ENCODE results near the gene S100A9. TPM values are rescaled to one million over a fixed set of nuclear protein-coding genes. Genes with fewer than 3 reads are reported as not detected.

S100A9 gene
- total RNA-seq, 2 donors from 2014 or later = not detected

DNA sequence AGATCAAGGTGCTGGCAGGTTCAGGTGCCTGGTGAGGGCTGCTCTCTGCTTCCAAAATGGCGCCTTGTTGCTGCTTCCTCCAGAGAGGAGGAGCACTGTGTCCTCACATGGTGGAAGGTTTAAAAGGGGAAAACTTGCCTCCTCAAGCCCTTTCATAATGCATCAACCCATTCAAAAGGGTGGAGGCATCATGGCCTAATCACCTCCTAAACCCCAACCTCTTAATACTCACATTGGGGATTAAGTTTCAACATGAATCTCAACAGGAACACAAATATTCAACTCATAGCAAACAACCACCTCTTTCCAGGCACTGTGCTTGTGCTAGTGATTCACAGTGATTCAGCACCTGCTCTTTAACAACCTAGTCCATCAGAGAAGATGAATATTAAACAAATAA lies 13.6 kb downstream of the S100A9 start:
- no peaks in the 10 kb centered on the region for H3K36me3 ChIP-seq (ENCODE audit: control insufficient read depth, insufficient read depth, low read length)
- no peaks in the 10 kb centered on the region for H3K4me1 Mint-ChIP-seq
- DNase-seq = peak; percentile 7
- WGBS, 2 experiments (ENCODE audit: insufficient coverage in 1 of 2, insufficient read length in 1 of 2) = 81% methylated on average over 1 of the region's 1 CpG; no CpG with 5 or more reads in 1 of the 2 experiments
- H3K4me3 Mint-ChIP-seq = no peak overlapping the region
- no peak overlapping the region for H3K27ac Mint-ChIP-seq
- H3K4me1 ChIP-seq (ENCODE audit: control insufficient read depth, insufficient read depth, low read length) = no peaks in the 10 kb centered on the region
- TF ChIP-seq, protein P1, sequence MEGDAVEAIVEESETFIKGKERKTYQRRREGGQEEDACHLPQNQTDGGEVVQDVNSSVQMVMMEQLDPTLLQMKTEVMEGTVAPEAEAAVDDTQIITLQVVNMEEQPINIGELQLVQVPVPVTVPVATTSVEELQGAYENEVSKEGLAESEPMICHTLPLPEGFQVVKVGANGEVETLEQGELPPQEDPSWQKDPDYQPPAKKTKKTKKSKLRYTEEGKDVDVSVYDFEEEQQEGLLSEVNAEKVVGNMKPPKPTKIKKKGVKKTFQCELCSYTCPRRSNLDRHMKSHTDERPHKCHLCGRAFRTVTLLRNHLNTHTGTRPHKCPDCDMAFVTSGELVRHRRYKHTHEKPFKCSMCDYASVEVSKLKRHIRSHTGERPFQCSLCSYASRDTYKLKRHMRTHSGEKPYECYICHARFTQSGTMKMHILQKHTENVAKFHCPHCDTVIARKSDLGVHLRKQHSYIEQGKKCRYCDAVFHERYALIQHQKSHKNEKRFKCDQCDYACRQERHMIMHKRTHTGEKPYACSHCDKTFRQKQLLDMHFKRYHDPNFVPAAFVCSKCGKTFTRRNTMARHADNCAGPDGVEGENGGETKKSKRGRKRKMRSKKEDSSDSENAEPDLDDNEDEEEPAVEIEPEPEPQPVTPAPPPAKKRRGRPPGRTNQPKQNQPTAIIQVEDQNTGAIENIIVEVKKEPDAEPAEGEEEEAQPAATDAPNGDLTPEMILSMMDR (conservative IDR thresholded peaks at IDR 0.05) = no peak
- H3K27me3 ChIP-seq (ENCODE audit: control insufficient read depth, insufficient read depth, low read length, poor library complexity, severe bottlenecking) = no peaks in the 10 kb centered on the region
- no peaks in the 10 kb centered on the region for H3K9me3 ChIP-seq (ENCODE audit: control insufficient read depth, low read length)
- H3K27ac ChIP-seq (ENCODE audit: low read depth, low read length) = no peak overlapping the region
- H3K4me3 ChIP-seq (ENCODE audit: low read length) = no peak overlapping the region
- H3K36me3 Mint-ChIP-seq (ENCODE audit: low read depth) = no peaks in the 10 kb centered on the region
- H3K9me3 Mint-ChIP-seq = no peaks in the 10 kb centered on the region
- H3K27me3 Mint-ChIP-seq (ENCODE audit: insufficient read depth) = peaks cover 7% of the 10 kb centered on the region
- H3K9ac ChIP-seq (ENCODE audit: extremely low read depth, low read length, poor library complexity, severe bottlenecking) = no peak overlapping the region

DNA sequence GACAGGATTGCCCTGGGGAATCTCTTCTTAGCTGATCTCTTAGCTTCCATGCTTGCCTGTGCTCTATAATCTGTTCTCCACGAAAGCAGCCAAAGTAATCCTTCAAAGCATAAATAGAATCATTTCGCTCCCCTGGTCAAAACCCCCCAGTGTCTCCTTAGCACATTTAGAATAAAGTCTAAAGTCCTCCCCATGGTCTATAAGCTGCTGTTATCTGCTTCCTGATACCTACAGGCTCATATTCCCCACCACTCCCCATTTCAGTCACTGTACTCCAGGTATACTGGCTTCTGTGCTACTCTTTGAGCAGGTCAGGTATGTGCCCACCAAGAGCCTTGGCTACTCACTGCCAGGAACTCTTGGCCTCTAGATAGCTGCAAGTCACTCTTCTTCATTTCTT lies 14.9 kb downstream of the S100A9 start:
- no peak overlapping the region for H3K4me3 Mint-ChIP-seq
- Histone ChIP-seq H3K4me3 (ENCODE audit: low read length) (no peak overlapping the region), H3K4me1 (ENCODE audit: control insufficient read depth, insufficient read depth, low read length) (no peaks in the 10 kb centered on the region), H3K9me3 (ENCODE audit: control insufficient read depth, low read length) (no peaks in the 10 kb centered on the region), H3K9ac (ENCODE audit: extremely low read depth, low read length, poor library complexity, severe bottlenecking) (no peak overlapping the region), H3K36me3 (ENCODE audit: control insufficient read depth, insufficient read depth, low read length) (no peaks in the 10 kb centered on the region), H3K27me3 (ENCODE audit: control insufficient read depth, insufficient read depth, low read length, poor library complexity, severe bottlenecking) (no peaks in the 10 kb centered on the region), H3K27ac (ENCODE audit: low read depth, low read length) (no peak overlapping the region)
- DNase-seq = no peak
- H3K27ac Mint-ChIP-seq = no peak overlapping the region
- TF ChIP-seq, protein P1 (conservative IDR thresholded peaks at IDR 0.05) = no peak
- H3K36me3 Mint-ChIP-seq (ENCODE audit: low read depth) = no peaks in the 10 kb centered on the region
- H3K27me3 Mint-ChIP-seq (ENCODE audit: insufficient read depth) = peaks cover 7% of the 10 kb centered on the region
- 87 to 92% methylated on average over 2 of the region's 2 CpGs for WGBS, 2 experiments (ENCODE audit: insufficient coverage in 1 of 2, insufficient read length in 1 of 2)
- H3K9me3 Mint-ChIP-seq = no peaks in the 10 kb centered on the region
- H3K4me1 Mint-ChIP-seq = no peaks in the 10 kb centered on the region

DNA sequence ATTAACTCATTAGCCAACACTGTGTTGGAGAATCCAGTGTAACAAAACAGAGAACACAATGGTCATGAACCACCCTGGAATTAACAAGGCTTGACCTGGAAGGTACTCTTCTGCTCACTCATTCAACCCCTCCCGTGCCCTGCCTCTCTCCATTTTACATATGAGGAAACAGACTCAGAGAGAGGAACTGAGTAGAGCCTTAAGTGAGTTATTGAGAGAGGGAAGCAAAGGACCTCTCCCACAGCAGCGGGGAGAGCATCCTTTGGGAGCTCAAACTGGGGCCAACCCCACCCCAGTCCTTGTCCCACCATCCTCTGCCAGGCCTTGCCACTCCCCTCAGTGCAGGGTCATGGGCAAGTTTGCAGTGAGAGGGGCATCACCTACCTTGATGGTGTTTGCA lies 16.4 kb downstream of the S100A9 start:
- Mint-ChIP-seq H3K36me3 (ENCODE audit: low read depth) (no peaks in the 10 kb centered on the region), H3K4me1 (no peaks in the 10 kb centered on the region), H3K9me3 (no peaks in the 10 kb centered on the region), H3K27me3 (ENCODE audit: insufficient read depth) (peaks cover 7% of the 10 kb centered on the region), H3K4me3 (no peak overlapping the region), H3K27ac (no peak overlapping the region)
- no peaks in the 10 kb centered on the region for H3K27me3 ChIP-seq (ENCODE audit: control insufficient read depth, insufficient read depth, low read length, poor library complexity, severe bottlenecking)
- H3K9ac ChIP-seq (ENCODE audit: extremely low read depth, low read length, poor library complexity, severe bottlenecking) = no peak overlapping the region
- 73 to 100% methylated on average over 1 to 2 of the region's 2 CpGs for WGBS, 2 experiments (ENCODE audit: insufficient coverage in 1 of 2, insufficient read length in 1 of 2)
- H3K36me3 ChIP-seq (ENCODE audit: control insufficient read depth, insufficient read depth, low read length) = no peaks in the 10 kb centered on the region
- peak; percentile 20 for DNase-seq
- TF ChIP-seq, protein P1 (conservative IDR thresholded peaks at IDR 0.05) = no peak
- H3K9me3 ChIP-seq (ENCODE audit: control insufficient read depth, low read length) = no peaks in the 10 kb centered on the region
- no peak overlapping the region for H3K27ac ChIP-seq (ENCODE audit: low read depth, low read length)
- no peaks in the 10 kb centered on the region for H3K4me1 ChIP-seq (ENCODE audit: control insufficient read depth, insufficient read depth, low read length)
- no peak overlapping the region for H3K4me3 ChIP-seq (ENCODE audit: low read length)

Measured in endodermal cell (in vitro differentiated cells).